WTC11 (cell line): Measurements from ENCODE around the gene EPS8L2. TPM values are rescaled to one million over a fixed set of nuclear protein-coding genes. Genes with fewer than 3 reads are reported as not detected.

ENCODE experiments used
- ATAC-seq: fragments of 200-7000 bp; cut with Tn5 transposase; 2 replicates; pipeline ENCODE4 v1.10.0; 2021; ENCODE audit warnings: mild to moderate bottlenecking, moderate library complexity
- CTCF ChIA-PET: fragments of 300-600 bp; sonication (Branson Sonifier 250); formaldehyde crosslinking; loops from one replicate; lab custom pipeline; 2021; ENCODE audit warnings: antibody characterized with exemption; lab: Charles Lee
- POLR2A ChIA-PET: fragments of 350-600 bp; sonication (Branson Sonifier 250); formaldehyde crosslinking; loops from one replicate; lab custom pipeline; 2021; ENCODE audit warnings: antibody characterized with exemption; lab: Charles Lee
- DNase-seq: peaks from one replicate; pipeline ENCODE4 v3.0.0; 2021; ENCODE audit warnings: low spot score
- H3K27ac Mint-ChIP-seq: 2 replicates; pipeline ENCODE4 v1.8.0; 2021; ENCODE audit warnings: mixed read lengths
- H3K27me3 Mint-ChIP-seq: 2 replicates; pipeline ENCODE4 v1.8.0; 2021; ENCODE audit warnings: low read depth, mild to moderate bottlenecking, moderate library complexity, mixed read lengths
- H3K36me3 Mint-ChIP-seq: 2 replicates; pipeline ENCODE4 v1.8.0; 2021; ENCODE audit warnings: mixed read lengths
- H3K4me1 Mint-ChIP-seq: 2 replicates; pipeline ENCODE4 v1.8.0; 2022; ENCODE audit warnings: mixed read lengths
- H3K4me3 Mint-ChIP-seq: 2 replicates; pipeline ENCODE4 v1.8.0; 2021; ENCODE audit warnings: mild to moderate bottlenecking, moderate library complexity, mixed read lengths
- H3K9me3 Mint-ChIP-seq: 2 replicates; pipeline ENCODE4 v1.8.0; 2021; ENCODE audit warnings: mixed read lengths
- ARID4B ChIP-seq: sonication (generic); formaldehyde crosslinking; IDR thresholded peaks from 2 replicates; pipeline ENCODE4 v1.8.0; 2023; ENCODE audit warnings: missing genetic modification reagents, mild to moderate bottlenecking, borderline replicate concordance
- ATF1 ChIP-seq: sonication (generic); formaldehyde crosslinking; IDR thresholded peaks from 2 replicates; pipeline ENCODE4 v1.8.1; 2023; ENCODE audit warnings: mild to moderate bottlenecking, moderate library complexity, missing genetic modification reagents
- HMGXB4 ChIP-seq: sonication (generic); formaldehyde crosslinking; IDR thresholded peaks from 2 replicates; pipeline ENCODE4 v1.8.1; 2023; ENCODE audit warnings: mild to moderate bottlenecking, moderate library complexity, missing genetic modification reagents
- IRF2 ChIP-seq: sonication (generic); formaldehyde crosslinking; IDR thresholded peaks from 2 replicates; pipeline ENCODE4 v1.8.0; 2022; ENCODE audit warnings: low read depth, missing genetic modification reagents, borderline replicate concordance
- JAZF1 ChIP-seq: fragments of 250-450 bp; sonication (Bioruptor Pico); IDR thresholded peaks from 2 replicates; pipeline ENCODE4 v1.9.0; 2021; ENCODE audit warnings: moderate library complexity, mild to moderate bottlenecking, inconsistent platforms
- KAT7 ChIP-seq: sonication (generic); formaldehyde crosslinking; IDR thresholded peaks from 2 replicates; pipeline ENCODE4 v1.8.1; 2023; ENCODE audit warnings: missing genetic modification reagents, mild to moderate bottlenecking, borderline replicate concordance
- MAX ChIP-seq: sonication (generic); formaldehyde crosslinking; IDR thresholded peaks from 2 replicates; pipeline ENCODE4 v1.8.0; 2022; ENCODE audit warnings: mild to moderate bottlenecking, missing genetic modification reagents
- MYBL2 ChIP-seq: sonication (generic); formaldehyde crosslinking; IDR thresholded peaks from 2 replicates; pipeline ENCODE4 v1.8.1; 2023; ENCODE audit warnings: mild to moderate bottlenecking, moderate library complexity, missing genetic modification reagents
- NFATC4 ChIP-seq: fragments of 250-450 bp; sonication (Bioruptor Pico); IDR thresholded peaks from 2 replicates; pipeline ENCODE4 v1.9.0; 2021; ENCODE audit warnings: mild to moderate bottlenecking
- PRDM15 ChIP-seq: sonication (generic); formaldehyde crosslinking; IDR thresholded peaks from 2 replicates; pipeline ENCODE4 v1.8.0; 2022; ENCODE audit warnings: missing genetic modification reagents
- SP1 ChIP-seq: sonication (generic); formaldehyde crosslinking; conservative IDR thresholded peaks from 2 replicates; pipeline ENCODE4 v1.8.1; 2022; ENCODE audit warnings: missing genetic modification reagents
- ZBTB43 ChIP-seq: sonication (generic); formaldehyde crosslinking; IDR thresholded peaks from 2 replicates; pipeline ENCODE4 v1.8.1; 2023; ENCODE audit warnings: mild to moderate bottlenecking, missing genetic modification reagents
- ZNF232 ChIP-seq: sonication (generic); formaldehyde crosslinking; IDR thresholded peaks from 2 replicates; pipeline ENCODE4 v1.8.0; 2022; ENCODE audit warnings: mild to moderate bottlenecking, missing genetic modification reagents
- ZNF423 ChIP-seq: fragments of 250-450 bp; sonication (Bioruptor Pico); IDR thresholded peaks from 2 replicates; pipeline ENCODE4 v2.1.2; 2022; ENCODE audit warnings: mild to moderate bottlenecking, moderate library complexity
- total RNA-seq: library from RNA; stranded (reverse); gene quantifications from 3 replicates; pipeline ENCODE4 v1.2.3, GENCODE V29; 2021
- TF ChIP-seq, protein P1 (sequence below): sonication (generic); formaldehyde crosslinking; IDR thresholded peaks from 2 replicates; pipeline ENCODE4 v1.8.1; 2022; ENCODE audit warnings: mild to moderate bottlenecking, missing genetic modification reagents, moderate library complexity, borderline replicate concordance
- TF ChIP-seq, protein P2 (sequence below): fragments of 200-600 bp; IDR thresholded peaks from 2 replicates; pipeline ENCODE4 v1.8.0; 2022; ENCODE audit warnings: antibody characterized with exemption

The EPS8L2 gene
- total RNA-seq, 1 experiment from 2014 or later = 51.6 TPM

DNA sequence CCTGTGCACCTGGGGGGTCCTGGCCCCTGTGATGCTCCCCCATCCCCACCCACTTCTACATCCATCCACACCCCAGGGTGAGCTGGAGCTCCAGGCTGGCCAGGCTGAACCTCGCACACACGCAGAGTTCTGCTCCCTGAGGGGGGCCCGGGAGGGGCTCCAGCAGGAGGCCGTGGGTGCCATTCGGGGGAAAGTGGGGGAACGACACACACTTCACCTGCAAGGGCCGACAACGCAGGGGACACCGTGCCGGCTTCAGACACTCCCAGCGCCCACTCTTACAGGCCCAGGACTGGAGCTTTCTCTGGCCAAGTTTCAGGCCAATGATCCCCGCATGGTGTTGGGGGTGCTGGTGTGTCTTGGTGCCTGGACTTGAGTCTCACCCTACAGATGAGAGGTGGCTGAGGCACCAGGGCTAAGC is 21.3 kb downstream of the EPS8L2 start (continued):
- no peak for TF ChIP-seq ARID4B
- TF ChIP-seq KAT7 (CRISPR knock-in tag) = no peak
- no peak for TF ChIP-seq JAZF1 (CRISPR knock-in tag)
- TF ChIP-seq PRDM15 = no peak
- no peak for TF ChIP-seq ZBTB43
- TF ChIP-seq IRF2 (CRISPR knock-in tag) = no peak

- POLR2A ChIA-PET = interaction anchor here (0.6 kb wide), 1 partner anchor 51 kb away, joined by 3 read pairs; no protein-coding TSS in a partner anchor
- CTCF ChIA-PET = interaction anchor here (0.6 to 6.6 kb wide), 24 partner anchors 9 to 521 kb away, joined by 3 to 94 read pairs (median 4); partner anchors contain the start of genes CEND1, DEAF1, EPS8L2 and PHRF1
- peak; percentile 83; the same call in 1 of the 2 replicates for TF ChIP-seq ZNF232
- TF ChIP-seq, protein P1, sequence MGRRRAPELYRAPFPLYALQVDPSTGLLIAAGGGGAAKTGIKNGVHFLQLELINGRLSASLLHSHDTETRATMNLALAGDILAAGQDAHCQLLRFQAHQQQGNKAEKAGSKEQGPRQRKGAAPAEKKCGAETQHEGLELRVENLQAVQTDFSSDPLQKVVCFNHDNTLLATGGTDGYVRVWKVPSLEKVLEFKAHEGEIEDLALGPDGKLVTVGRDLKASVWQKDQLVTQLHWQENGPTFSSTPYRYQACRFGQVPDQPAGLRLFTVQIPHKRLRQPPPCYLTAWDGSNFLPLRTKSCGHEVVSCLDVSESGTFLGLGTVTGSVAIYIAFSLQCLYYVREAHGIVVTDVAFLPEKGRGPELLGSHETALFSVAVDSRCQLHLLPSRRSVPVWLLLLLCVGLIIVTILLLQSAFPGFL (CRISPR knock-in tag) = no peak
- TF ChIP-seq ATF1 (CRISPR knock-in tag) = no peak
- peak; percentile 84 for TF ChIP-seq MAX
- TF ChIP-seq NFATC4 (CRISPR knock-in tag) = 0 out of 2 replicates have a peak, but pooled peaks have one; percentile 15
- TF ChIP-seq HMGXB4 (CRISPR knock-in tag) = peak; percentile 89
- TF ChIP-seq, protein P2, sequence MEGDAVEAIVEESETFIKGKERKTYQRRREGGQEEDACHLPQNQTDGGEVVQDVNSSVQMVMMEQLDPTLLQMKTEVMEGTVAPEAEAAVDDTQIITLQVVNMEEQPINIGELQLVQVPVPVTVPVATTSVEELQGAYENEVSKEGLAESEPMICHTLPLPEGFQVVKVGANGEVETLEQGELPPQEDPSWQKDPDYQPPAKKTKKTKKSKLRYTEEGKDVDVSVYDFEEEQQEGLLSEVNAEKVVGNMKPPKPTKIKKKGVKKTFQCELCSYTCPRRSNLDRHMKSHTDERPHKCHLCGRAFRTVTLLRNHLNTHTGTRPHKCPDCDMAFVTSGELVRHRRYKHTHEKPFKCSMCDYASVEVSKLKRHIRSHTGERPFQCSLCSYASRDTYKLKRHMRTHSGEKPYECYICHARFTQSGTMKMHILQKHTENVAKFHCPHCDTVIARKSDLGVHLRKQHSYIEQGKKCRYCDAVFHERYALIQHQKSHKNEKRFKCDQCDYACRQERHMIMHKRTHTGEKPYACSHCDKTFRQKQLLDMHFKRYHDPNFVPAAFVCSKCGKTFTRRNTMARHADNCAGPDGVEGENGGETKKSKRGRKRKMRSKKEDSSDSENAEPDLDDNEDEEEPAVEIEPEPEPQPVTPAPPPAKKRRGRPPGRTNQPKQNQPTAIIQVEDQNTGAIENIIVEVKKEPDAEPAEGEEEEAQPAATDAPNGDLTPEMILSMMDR = peak; percentile 96
- TF ChIP-seq SP1 = peak; percentile 80
- peak; percentile 6; the same call in 1 of the 2 replicates for TF ChIP-seq ZNF423
- TF ChIP-seq MYBL2 (CRISPR knock-in tag) = no peak
Measured at GRCh38 chr11:727859-728748, 22.1 kb downstream of the EPS8L2 start.

More at GRCh38 chr11:727859-728748, 22.1 kb downstream of the EPS8L2 start:
- H3K9me3 Mint-ChIP-seq = no peaks in the 10 kb centered on the region
- no peaks in the 10 kb centered on the region for H3K36me3 Mint-ChIP-seq
- DNase-seq (peak; percentile 92), ATAC-seq (peak; percentile 81)
- H3K4me3 Mint-ChIP-seq = no peak overlapping the region
- H3K4me1 Mint-ChIP-seq = peaks cover 11% of the 10 kb centered on the region
- H3K27ac Mint-ChIP-seq = no peak overlapping the region
- H3K27me3 Mint-ChIP-seq = peaks cover 8% of the 10 kb centered on the region
